KG1 (cell line): ENCODE data around the gene BDKRB2.

ENCODE experiments used
- DNase-seq: peaks from one replicate; lab custom pipeline; 2025; lab: John Stamatoyannopoulos, UW

Gene BDKRB2

DNA sequence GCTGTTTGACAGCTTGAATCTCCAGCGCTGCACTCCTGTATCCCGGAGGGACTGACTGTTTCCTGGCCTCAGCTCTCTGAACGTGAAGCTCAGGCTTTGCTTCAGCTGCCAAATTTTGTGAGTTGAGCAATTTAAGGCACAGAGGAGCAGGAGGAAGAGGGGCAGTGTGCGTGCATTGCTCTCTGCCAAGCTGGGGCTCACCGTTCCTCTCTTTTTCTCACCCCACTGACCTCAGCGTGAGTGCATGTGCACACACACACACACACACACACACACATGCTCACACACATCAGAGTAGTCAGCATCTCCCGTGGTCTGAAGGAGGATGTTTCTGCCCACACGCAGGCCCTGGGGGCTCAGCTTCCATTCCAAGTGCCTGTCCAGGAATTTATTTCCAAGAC is 27.8 kb upstream of the BDKRB2 start:
- no peak for DNase-seq

DNA sequence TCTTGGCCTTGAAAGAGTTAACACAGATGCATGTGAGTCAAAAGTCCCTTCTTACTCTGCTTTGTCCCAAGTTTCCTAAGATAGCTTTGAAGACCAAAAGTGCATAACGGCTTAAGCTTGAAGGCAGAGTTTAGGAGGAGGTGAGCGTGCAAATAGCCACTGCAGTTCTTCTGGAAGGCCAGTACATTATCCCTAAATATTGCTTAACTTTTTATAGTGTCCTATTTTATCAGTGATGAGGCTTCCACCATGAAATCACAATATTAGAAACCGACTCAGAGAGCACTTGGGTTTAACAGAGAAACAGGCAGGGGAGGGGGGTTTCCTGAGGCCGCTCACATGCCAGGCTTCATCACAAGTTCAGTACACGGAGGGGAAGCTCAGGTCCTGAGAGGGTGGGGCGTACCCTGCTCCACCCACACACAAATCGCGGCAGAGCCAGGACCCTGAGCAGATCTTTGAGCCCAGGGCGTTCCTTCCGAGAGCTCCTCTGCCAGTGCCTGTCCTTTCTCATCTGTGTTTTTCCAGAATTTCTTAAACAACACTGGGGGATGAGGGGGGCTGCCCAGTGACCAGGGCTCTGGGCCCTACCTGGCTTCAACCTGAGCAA is 26.8 kb upstream of the BDKRB2 start:
- no peak for DNase-seq

- DNase-seq, result no peak
These were observed 25.9 kb upstream of the BDKRB2 start for GRCh38 chr14:96178461-96179321.

- no peak for DNase-seq
These were observed 24.4 kb upstream of the BDKRB2 start for GRCh38 chr14:96180043-96180874.

DNA sequence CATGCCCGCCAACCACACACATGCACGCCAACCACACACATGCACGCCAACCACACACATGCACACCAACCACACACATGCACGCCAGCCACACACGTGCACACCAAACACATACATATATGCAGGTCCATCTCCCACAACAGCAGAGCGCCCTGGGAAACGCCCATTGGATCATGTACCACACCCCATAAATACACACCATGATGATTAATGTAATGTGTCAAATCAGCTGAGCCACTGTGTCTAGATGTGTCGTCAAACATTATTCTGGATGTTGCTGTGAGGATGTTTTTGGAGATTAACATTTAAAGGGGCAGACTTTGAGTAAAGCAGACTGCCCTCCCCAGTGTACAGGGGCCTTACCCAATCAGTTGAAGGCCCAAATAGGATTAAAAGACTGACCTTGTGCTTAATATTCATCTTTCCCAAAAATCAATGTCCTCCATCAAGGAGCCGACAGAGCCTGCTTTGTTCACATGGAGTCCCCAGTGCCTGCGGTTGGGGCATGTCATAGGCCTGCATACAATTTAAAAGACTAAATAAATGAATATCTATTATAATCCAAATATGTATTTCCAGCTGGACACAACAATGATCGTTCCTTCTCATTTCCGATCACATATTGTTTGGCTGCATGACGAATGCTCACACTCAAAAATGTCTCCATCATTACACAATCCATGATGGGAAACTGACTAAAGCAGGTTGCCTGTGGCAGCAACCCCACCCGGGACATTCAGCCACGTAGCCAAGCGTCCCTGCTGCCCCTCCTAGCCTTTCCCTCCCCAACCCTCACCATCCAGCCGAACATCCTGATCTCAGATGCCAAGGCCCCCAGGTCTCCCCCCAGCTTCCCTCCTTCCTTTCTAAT is 23.2 kb upstream of the BDKRB2 start:
- DNase-seq, result no peak

GRCh38 chr14:96182546-96182945 is 22.1 kb upstream of the BDKRB2 start:
- no peak for DNase-seq

- DNase-seq, result no peak
These were observed 19.9 kb upstream of the BDKRB2 start for GRCh38 chr14:96184737-96185136.

DNA sequence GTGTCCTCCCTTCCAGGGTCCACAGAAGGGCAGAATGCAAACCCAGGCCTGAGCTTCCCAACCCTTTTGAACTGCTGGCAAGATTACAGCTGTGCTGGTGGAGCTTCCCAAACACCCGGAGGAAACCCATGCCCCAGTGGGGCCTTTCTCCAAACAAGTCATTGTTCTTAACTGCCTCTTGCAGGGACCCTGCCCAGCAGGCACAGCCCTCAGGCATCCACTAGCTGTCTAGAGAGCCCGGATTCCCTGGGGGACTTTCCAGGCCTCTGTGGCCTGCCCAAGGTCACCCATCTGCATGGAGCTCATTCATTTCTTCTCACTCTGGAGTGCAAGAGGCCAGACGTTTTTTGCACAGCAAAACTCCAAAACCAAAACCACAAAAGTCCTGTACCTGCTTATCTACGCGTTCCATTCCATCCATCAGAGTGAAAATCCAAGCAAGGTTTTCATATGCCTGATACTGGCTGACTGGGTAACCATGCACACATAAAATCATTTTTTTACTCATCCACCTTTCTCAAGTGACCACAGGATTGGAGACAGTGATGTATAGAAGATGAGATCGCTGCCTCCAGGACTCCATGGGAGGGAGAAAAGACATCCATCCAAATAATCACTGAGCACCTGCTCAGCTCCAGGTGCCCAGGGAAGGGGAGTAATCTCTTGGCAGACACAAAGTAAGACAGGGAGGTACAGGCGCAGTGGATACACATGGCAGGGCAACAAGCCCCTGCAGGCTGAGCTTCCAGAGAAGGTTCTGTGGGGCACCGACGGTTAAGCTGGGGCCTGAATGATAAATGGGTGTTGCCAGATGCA is 17.2 kb upstream of the BDKRB2 start:
- DNase-seq, result no peak

DNA sequence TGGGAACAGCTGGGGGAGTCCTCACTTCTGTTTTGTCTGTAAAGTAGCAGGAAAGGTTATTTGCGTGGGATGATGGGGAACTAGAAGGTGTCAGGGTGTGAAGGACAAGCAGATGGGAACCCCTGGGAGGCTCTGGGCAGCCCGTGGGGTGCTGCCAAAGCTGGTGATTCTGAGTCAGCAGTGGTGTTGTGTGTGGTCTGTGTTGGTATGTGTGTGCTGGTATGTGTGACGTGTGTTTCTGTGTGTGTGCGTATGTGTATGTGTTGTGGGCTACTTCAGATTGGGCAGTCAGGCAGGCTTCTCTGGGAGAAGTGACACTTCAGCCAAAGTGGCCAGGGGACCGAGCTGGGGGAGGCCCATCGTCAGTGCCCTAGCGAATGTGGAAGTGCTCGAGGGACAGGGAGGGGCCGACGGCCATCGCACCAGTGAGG is 15.3 kb upstream of the BDKRB2 start:
- DNase-seq, result no peak

GRCh38 chr14:96191353-96191752 is 13.3 kb upstream of the BDKRB2 start:
- no peak for DNase-seq

DNA sequence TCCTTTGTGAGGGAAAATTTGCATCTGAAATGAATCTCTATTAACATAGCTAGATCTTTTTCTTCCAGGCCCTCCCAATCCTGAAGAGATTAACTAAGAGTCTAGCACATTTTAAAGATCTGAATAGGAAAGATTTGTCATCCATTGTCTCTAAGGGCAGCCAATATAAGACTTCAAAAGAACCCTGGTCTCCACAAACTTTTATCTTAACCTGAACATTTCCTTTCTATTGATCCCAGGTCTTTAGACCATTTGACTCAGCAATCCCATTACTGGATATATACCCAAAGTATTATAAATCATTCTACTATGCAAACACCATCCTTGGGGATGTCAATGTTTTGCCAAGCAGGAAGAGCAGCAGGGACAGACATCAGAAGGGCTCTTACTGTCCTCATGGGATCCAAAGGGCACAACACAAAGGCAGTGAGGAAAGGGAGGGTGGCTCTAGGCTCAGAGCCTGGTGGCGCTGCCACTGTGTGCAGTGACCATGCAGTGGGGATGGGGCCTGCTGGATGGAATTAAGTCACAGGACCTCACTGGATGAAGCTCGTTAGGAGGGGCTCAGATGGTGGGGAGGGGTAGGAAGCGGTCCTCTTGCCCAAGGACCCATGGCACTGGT is 12.7 kb upstream of the BDKRB2 start:
- no peak for DNase-seq

GRCh38 chr14:96192975-96193805 is 11.4 kb upstream of the BDKRB2 start:
- no peak for DNase-seq

GRCh38 chr14:96194262-96194656 is 10.4 kb upstream of the BDKRB2 start:
- no peak for DNase-seq

GRCh38 chr14:96194657-96195431 is 9.8 kb upstream of the BDKRB2 start:
- DNase-seq, result no peak

GRCh38 chr14:96195441-96196081 is 9.1 kb upstream of the BDKRB2 start:
- no peak for DNase-seq

DNA sequence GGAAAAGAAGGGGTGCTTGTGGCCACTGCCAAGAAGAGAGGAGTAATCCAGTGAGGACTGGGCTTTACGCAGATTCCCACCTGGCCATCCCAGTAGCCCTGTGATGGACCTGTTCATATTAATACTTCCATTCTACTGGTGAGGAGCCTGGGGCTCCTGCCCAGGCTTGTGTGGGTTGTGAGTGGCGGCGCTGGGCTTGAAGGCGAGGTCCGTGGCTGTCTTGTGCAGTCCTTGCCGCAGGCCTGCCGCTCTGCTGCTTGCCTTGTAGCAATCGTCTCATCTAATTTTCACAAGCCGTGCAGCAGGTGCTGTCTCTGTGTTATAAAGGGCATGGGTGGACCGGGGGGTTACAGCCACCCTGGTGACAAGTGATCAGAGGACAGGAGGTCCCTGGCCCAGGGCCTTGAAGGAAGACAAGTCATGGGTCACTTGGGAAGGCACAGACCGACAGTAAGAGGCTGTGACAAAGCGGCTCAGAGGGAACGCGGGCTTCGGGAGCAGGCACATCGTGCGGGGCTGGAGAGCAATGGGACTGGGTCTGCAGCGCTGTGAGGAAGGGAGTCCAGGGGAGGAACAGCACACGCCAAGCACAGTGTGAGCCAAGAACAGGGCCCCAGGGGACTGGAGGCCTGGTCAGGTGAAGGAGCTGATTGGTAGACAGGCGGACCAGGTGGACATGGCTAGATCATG is 7.3 kb upstream of the BDKRB2 start:
- DNase-seq, result no peak

DNA sequence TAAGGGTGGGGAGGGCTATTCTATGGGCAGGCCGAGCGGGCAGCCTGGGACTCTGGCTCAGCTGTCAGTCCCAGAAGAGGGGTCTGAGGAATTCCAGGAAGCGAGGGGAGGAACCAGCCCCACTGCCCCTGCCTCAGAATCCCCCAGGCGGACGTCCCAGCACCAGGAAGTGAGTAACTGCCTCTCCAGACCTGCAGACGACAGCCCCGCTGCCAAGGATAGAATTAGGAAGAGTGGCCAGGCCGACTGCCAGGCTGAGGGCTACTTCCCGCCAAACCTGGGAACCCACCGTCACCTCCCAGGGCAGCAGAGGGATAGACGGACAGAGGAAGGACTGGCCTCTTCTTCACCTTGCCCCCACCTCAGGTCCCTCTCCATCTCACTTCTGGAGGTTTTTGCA is 6.7 kb upstream of the BDKRB2 start:
- DNase-seq, result no peak
